Middle frontal gyrus (tissue), 1 donor: ENCODE data around the gene HOXA6.

Experiments
- DNase-seq: peaks from one replicate; pipeline ENCODE4 v3.0.0-alpha.2; 2015; ENCODE audit warnings: low spot score; ENCODE audit errors: extremely low spot score

Gene HOXA6

GRCh38 chr7:27099453-27100370, 47.9 kb downstream of the HOXA6 start:
- DNase-seq = no peak

- DNase-seq = no peak
Observed at GRCh38 chr7:27098578-27099451, 48.8 kb downstream of the HOXA6 start.

GRCh38 chr7:27097686-27098577, 49.6 kb downstream of the HOXA6 start:
- no peak for DNase-seq

GRCh38 chr7:27096768-27097514, 50.6 kb downstream of the HOXA6 start:
- DNase-seq = no peak

GRCh38 chr7:27095897-27096767, 51.4 kb downstream of the HOXA6 start, which contains the start of gene HOXA1:
TSS of gene HOXA1 (minus strand) at chr7:27096000. CDS start at chr7:27095912, 88 bp downstream.
- DNase-seq = no peak
